HL-60/S4 (cell line): Measurements from ENCODE around the gene DNM1L.

Experiments
- in situ Hi-C: fragments of 300-500 bp; cut with MboI; formaldehyde crosslinking; loops from 2 replicates; pipeline ENCODE4 v1.14.3; 2022; ENCODE audit warnings: low sequenced_read_pairs

Gene DNM1L

GRCh38 chr12:32679091-32679919, at the start of gene DNM1L:
Gene DNM1L (plus strand): TSS chr12:32679301. CDS start chr12:32679364, 63 bp downstream.
- in situ Hi-C loops, result loop anchor here (10.0 to 25.0 kb wide), 2 partner anchors 315 to 1017 kb away; partner anchors contain the start of gene ETFBKMT

DNA sequence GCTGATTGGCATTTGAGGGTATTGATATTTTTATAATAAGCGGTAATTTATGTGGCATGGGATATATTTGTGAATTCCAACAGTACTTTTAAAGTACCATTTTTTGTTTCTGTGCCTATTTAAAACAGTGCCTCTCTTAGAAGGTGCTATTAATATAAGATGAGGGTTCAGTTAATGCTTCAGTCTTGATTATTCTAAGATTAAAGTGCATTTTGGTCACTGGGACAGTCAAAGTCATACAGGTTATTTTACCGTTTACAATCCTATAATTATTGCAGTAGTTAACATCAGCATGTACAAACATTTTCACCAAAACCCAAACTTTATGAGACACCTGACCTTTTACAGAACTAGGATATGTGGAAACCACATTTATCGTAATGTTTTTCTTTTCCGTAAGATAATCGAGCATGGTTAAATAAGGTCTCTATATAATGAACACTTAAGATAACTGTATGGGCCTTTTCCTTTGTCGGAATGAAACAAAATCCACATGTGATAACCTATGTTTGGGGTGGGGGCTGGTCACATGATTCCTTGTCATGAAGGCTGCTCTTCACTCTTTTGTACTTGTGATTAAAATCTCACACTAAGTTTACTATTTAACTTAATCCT, 37.7 kb upstream of the DNM1L start:
- in situ Hi-C loops, result no loop called here

GRCh38 chr12:32644431-32644830, 34.7 kb upstream of the DNM1L start:
- in situ Hi-C loops, result no loop called here

DNA sequence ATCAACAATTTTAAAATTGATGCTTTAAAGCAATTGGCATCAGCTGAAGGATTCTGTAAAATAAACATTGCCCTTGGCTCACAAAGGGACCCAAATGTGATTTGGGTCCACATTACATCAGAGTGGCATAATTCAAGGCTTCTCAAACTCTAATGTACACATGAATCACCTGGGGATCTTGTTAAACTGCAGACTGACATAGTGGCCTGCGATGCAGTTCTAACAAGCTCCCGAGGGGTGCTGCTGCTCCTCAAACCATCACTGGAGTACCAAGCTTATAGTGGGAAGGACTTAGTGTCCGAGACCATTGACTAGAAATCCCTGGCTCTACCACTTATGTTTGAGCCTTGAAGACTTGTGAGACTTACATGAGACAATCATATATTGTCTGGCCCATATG, 31.8 kb upstream of the DNM1L start:
- in situ Hi-C loops, result no loop called here

DNA sequence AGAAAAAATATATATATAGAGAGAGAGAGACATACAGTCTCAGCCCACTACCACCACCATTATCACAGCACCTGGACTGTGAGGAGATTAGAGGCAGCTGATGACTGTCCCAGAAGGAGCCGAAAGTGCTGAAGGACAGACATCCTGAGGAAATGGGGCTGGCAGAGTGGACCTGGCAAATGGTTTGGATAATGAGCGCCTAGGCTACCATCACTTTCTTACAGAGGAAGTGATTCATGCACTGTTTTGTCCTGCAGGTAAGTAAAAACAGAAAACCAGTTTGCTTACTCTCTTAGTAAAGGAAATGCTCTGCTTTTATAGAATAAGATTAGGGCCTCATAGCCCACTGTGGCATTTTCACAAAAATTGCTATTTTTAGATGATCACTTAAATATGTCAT, 28.6 kb upstream of the DNM1L start:
- in situ Hi-C loops, result no loop called here

DNA sequence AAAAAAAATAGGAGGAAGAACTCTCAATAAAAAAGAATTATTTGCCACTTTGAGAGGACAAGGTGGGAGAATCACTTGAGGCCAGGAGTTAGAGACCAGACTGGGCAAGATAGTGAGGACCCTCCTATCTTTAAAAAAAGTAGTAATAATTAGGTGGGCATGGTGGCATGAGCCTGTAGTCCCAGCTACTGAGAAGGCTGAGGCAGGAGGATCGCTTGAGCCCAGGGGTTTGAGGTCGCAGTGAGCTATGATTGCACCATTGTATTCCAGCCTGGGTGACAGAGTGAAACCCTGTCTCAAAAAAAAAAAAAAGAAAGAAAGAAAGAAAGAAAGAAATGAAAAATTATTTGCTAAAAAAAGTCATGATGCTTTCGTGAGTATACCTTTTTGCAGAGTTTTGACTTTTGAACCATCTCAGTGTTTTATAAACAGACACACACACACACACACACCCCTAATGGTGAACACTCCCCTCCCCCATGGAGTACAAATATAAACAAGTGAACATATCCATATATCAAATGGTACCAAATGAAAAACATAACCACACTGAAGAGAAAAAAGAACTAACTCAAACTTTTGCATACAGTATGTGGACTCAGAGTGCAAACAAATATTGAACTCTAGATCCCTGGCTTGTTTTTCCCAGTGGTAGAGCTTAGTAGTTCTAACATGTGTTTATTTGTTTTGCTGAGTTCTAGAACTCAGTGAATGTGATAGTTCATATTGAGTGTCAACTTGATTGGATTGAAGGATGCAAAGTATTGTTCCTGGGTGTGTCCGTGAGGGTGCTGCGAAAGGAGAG, 27.7 kb upstream of the DNM1L start:
- in situ Hi-C loops, result no loop called here

DNA sequence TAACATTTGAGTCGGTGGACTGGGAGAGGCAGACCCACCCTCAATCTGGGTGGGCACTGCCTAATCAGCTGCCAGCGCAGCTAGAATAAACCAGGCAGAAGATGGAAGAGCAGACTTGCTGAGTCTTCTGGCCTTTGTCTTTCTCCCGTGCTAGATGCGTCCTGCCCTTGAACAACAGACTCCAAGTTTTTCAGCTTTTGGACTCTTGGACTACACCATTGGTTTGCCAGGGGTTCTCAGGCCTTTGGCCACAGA, 27.2 kb upstream of the DNM1L start:
- in situ Hi-C loops, result no loop called here

DNA sequence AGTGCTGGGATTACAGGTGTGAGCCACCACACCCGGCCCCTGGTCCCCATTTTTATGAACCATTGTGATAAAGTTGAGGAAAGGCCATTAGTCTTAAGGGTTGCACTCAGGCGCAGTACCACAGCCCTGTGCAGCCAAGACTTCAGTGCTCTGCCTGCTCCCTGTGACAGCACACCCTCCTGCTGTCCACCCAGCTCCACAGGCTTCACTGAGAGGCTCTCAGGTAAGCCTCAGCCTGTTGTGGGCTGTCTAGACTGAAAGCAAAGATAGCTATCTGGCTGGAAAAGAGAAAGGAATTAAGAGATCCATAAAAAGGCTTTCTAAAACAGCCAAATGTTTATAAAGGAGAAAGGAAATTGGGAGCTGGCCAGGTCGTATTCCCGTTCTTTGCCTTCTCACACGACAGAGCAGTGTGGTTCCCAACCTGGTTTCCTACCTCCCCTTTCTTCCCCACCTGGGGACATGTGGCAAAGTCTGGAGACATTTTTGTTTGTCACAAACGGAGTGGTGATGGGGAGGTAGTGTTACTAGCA, 19.1 kb upstream of the DNM1L start:
- in situ Hi-C loops, result loop anchor here (5.0 kb wide), 1 partner anchor 208 kb away; no protein-coding TSS in a partner anchor

DNA sequence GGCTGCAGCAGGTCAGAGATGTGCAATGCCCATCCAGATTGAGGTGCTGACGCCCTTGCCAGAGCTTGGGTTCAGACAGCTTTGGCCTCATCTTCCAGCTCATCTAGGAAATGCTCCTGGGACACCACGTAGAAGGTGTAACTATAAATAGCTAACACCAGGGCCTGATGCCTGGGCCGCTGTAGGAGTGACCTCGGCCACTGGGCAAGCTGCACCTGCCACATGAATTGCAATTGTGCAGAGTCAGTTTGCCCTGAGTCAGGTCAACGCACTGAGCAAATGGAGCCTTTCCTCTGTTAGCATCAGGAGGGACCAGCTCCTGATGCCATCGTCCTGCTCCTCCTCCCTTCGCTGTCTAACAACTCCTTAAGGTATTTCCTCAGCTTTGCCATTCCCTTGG, 17.4 kb upstream of the DNM1L start:
- in situ Hi-C loops, result no loop called here

DNA sequence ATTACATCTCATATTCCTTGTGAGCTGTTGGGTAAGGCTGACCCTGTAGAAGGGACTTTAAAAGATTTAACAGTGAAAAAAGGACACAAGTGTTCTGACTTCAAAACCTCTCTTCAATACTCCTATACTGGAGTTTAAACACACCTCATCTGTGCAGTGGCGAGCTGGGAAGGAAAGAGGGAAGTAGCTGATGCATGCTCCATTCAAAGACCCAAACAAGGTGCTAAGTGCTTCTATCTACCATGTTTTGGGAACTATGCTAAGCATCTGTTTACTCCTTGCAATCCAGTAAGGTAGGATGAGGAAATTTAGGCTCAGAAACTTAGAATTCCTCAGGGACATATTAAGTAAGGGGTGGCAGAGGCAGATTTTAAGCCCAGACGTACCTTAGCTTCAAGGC, 16.4 kb upstream of the DNM1L start:
- in situ Hi-C loops, result no loop called here

DNA sequence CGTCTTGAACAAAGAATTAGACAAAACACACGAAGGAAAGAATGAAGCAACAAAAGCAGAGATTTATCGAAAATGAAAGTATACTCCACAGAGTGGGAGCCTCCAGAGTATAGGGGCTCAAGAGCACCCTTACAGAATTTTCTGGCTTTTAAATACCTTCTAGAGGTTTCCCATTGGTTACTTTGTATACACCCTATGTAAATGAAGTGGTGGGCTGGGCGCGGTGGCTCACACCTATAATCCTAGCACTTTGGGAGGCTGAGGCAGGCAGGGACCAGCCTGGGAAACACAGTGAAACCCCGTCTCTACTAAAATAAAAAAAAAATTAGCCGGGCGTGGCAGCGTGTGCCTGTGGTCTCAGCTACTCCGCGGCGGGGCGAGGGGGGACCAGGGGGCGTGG, 13.1 kb upstream of the DNM1L start:
- in situ Hi-C loops, result no loop called here

- in situ Hi-C loops, result no loop called here
Observed at GRCh38 chr12:32669584-32669983, 9.5 kb upstream of the DNM1L start.

GRCh38 chr12:32671930-32672780, 6.9 kb upstream of the DNM1L start:
- in situ Hi-C loops, result loop anchor here (10.0 kb wide), 1 partner anchor 307 kb away; no protein-coding TSS in a partner anchor

DNA sequence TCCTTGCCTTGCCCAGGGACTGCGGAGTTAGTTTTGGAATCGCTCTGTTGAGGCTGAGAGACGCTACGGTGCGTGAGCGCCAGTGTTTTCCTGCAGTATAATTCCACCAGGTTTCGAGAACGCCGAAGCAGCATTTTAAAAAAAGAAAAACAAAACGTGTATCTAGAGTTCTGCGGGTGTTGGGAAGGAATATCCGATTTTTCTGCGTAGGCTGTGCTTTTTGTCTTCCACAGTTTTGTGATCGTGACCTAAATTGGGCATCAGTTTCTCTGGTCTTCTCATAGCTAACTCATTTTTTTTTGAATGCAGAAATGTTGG, 778 bp downstream of the DNM1L start:
- in situ Hi-C loops, result loop anchor here (10.0 to 25.0 kb wide), 2 partner anchors 315 to 1018 kb away; partner anchors contain the start of gene ETFBKMT

- in situ Hi-C loops, result loop anchor here (25.0 kb wide), 1 partner anchor 1018 kb away; the partner anchor contains the start of gene ETFBKMT
Observed at GRCh38 chr12:32680787-32681186, 1.7 kb downstream of the DNM1L start.

- in situ Hi-C loops, result loop anchor here (25.0 kb wide), 1 partner anchor 1019 kb away; the partner anchor contains the start of gene ETFBKMT
Observed at GRCh38 chr12:32681272-32681671, 2.2 kb downstream of the DNM1L start.

- in situ Hi-C loops, result loop anchor here (25.0 kb wide), 1 partner anchor 1024 kb away; the partner anchor contains the start of gene ETFBKMT
Observed at GRCh38 chr12:32686340-32686739, 7.2 kb downstream of the DNM1L start.

- in situ Hi-C loops, result loop anchor here (25.0 kb wide), 1 partner anchor 1026 kb away; the partner anchor contains the start of gene ETFBKMT
Observed at GRCh38 chr12:32688786-32689185, 9.7 kb downstream of the DNM1L start.

DNA sequence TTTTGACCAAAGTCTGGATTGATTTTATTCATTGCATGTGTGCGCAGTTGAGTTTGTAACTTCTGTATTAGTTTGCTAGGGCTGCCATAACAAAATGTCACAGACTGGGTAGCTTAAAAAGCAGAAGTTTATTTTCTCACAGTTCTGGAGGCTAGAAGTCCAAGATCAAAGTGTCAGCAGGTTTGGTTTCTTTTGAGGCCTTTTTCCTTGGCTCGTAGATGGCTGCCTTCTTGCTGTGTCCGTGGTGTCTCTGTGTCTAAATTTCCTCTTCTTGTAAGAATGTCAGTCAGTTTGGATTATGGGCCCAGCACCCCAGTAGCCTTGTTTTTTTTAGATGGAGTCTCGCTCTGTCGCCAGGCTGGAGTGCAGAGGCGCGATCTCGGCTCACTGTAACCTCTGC, 11.8 kb downstream of the DNM1L start:
- in situ Hi-C loops, result loop anchor here (25.0 kb wide), 1 partner anchor 1029 kb away; the partner anchor contains the start of gene ETFBKMT

DNA sequence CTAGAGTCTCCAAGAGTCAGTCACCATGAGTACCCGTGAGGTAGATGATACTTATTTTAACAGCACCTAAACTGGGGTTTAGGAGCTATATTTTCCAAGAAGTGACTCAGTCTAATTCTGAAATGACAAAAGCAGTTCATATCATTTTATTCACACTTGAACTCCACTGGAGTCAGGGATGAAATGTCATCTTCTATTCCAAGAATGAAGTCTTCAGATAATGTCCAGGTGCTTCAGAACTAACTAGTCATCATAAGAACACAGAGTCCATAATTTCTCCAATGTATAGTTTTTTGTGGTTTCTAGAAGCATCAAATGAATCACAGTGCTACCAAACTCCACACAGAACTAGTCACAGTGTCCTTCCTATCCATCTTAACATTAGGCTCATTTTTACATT, 13.3 kb downstream of the DNM1L start:
- in situ Hi-C loops, result loop anchor here (25.0 kb wide), 1 partner anchor 1030 kb away; the partner anchor contains the start of gene ETFBKMT
